Measurements from ENCODE around the gene DNAH12.

Gene DNAH12

DNA sequence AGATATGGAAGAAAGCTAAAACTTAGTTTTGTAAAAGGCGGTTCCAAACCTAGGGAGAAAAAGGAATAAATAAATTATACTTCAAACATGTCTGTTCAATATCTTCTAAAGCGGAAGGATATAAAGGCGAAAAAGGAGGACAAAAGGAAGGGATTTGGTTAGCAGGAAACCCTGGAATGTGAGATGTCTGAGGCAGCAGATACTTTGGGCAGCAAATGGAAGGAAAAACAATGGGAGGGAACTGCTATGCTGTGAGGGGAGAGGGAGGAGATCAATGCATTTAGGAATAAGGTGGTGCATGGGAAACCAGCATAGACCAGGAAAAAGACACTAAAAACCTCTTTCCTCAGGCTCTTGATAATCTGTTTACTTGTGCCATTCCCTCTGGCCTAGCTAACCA is 120.8 kb downstream of the DNAH12 start:
- Histone ChIP-seq H3K4me3 (ENCODE audit: low read length) (no peak overlapping the region), H2BK5ac (ENCODE audit: low read length) (no peak overlapping the region)

GRCh38 chr3:57421336-57421735 is 122.8 kb downstream of the DNAH12 start:
- Histone ChIP-seq H2BK120ac (ENCODE audit: low read depth, low read length) (no peak overlapping the region), H3K27me3 (ENCODE audit: insufficient read depth, low read length, poor library complexity) (no peaks in the 10 kb centered on the region), H3K23ac (ENCODE audit: low read length) (no peak overlapping the region), H3K9ac (ENCODE audit: low read length) (no peak overlapping the region), H2BK15ac (replicated peaks; ENCODE audit: low read depth) (no peak overlapping the region), H3K36me3 (ENCODE audit: control insufficient read depth, insufficient read depth, low read length) (no peaks in the 10 kb centered on the region), H3K4me2 (ENCODE audit: low read length) (no peak overlapping the region), H2BK5ac (ENCODE audit: low read length) (no peak overlapping the region), H3K56ac (ENCODE audit: low read length) (no peak overlapping the region), H3K79me2 (ENCODE audit: control insufficient read depth, insufficient read depth, low read length) (no peaks in the 10 kb centered on the region), H3K4me3 (ENCODE audit: low read length) (no peak overlapping the region), H4K8ac (ENCODE audit: low read depth, low read length) (no peak overlapping the region), H3K27ac (ENCODE audit: low read depth, low read length) (no peak overlapping the region), H3K79me1 (ENCODE audit: low read length) (no peaks in the 10 kb centered on the region), H3K4me1 (ENCODE audit: control insufficient read depth, low read depth, low read length) (no peaks in the 10 kb centered on the region), H2AK5ac (ENCODE audit: low read length) (no peak overlapping the region), H3K4ac (ENCODE audit: low read depth, low read length) (no peak overlapping the region), H3K18ac (ENCODE audit: low read length) (no peak overlapping the region), H4K5ac (ENCODE audit: low read length) (no peak overlapping the region)
- no peak for DNase-seq
- WGBS (ENCODE audit: extremely low coverage, insufficient coverage, low lambda C conversion rate), result no CpG with 5 or more reads among the region's 5 CpGs

More for the DNA sequence above, 120.8 kb downstream of the DNAH12 start:
- no peak overlapping the region for H3K4me2 ChIP-seq (ENCODE audit: low read length)
- H3K4me1 ChIP-seq (ENCODE audit: control insufficient read depth, low read depth, low read length), result no peaks in the 10 kb centered on the region
- H3K9ac ChIP-seq (ENCODE audit: low read length), result no peak overlapping the region
- no CpG with 5 or more reads among the region's 3 CpGs for WGBS (ENCODE audit: extremely low coverage, insufficient coverage, low lambda C conversion rate)
- H4K5ac ChIP-seq (ENCODE audit: low read length), result no peak overlapping the region
- DNase-seq, result peak; percentile 43
- no peak overlapping the region for H3K18ac ChIP-seq (ENCODE audit: low read length)
- no peaks in the 10 kb centered on the region for H3K79me2 ChIP-seq (ENCODE audit: control insufficient read depth, insufficient read depth, low read length)
- H3K79me1 ChIP-seq (ENCODE audit: low read length), result no peaks in the 10 kb centered on the region
- H3K56ac ChIP-seq (ENCODE audit: low read length), result no peak overlapping the region
- no peaks in the 10 kb centered on the region for H3K36me3 ChIP-seq (ENCODE audit: control insufficient read depth, insufficient read depth, low read length)
- H3K27ac ChIP-seq (ENCODE audit: low read depth, low read length), result no peak overlapping the region
- no peak overlapping the region for H3K23ac ChIP-seq (ENCODE audit: low read length)
- H3K27me3 ChIP-seq (ENCODE audit: insufficient read depth, low read length, poor library complexity), result no peaks in the 10 kb centered on the region
- no peak overlapping the region for H2AK5ac ChIP-seq (ENCODE audit: low read length)
- H4K8ac ChIP-seq (ENCODE audit: low read depth, low read length), result no peak overlapping the region
- H3K4ac ChIP-seq (ENCODE audit: low read depth, low read length), result no peak overlapping the region
- H2BK15ac ChIP-seq (replicated peaks; ENCODE audit: low read depth), result no peak overlapping the region
- no peak overlapping the region for H2BK120ac ChIP-seq (ENCODE audit: low read depth, low read length)

DNA sequence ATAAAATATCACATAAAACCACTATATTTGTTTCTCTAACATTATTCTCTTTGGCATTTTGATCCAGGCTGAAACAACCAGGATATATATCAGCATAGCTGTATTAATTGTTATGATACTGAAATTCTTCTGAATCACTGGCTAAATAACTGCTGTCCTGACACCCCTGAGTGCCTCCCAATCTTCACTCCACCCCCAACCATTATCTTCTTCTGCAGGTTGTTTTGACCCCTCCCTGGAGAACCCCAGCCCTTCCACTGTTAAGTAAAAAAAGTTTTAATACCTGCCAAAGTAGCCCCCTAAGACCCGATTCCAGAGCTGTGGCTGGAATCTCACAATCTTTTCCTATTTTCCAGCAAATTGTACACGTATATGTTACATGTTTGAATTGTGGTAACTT is 124.1 kb downstream of the DNAH12 start:
- WGBS (ENCODE audit: extremely low coverage, insufficient coverage, low lambda C conversion rate), result no CpG with 5 or more reads among the region's 2 CpGs
- Histone ChIP-seq H2BK15ac (replicated peaks; ENCODE audit: low read depth) (no peak overlapping the region), H4K5ac (ENCODE audit: low read length) (no peak overlapping the region), H3K27ac (ENCODE audit: low read depth, low read length) (no peak overlapping the region), H3K4me1 (ENCODE audit: control insufficient read depth, low read depth, low read length) (no peaks in the 10 kb centered on the region), H3K36me3 (ENCODE audit: control insufficient read depth, insufficient read depth, low read length) (no peaks in the 10 kb centered on the region), H3K79me1 (ENCODE audit: low read length) (no peaks in the 10 kb centered on the region), H3K4ac (ENCODE audit: low read depth, low read length) (no peak overlapping the region), H4K8ac (ENCODE audit: low read depth, low read length) (no peak overlapping the region), H3K4me3 (ENCODE audit: low read length) (no peak overlapping the region), H3K23ac (ENCODE audit: low read length) (no peak overlapping the region), H3K9ac (ENCODE audit: low read length) (no peak overlapping the region), H2BK5ac (ENCODE audit: low read length) (no peak overlapping the region), H3K56ac (ENCODE audit: low read length) (no peak overlapping the region), H3K27me3 (ENCODE audit: insufficient read depth, low read length, poor library complexity) (no peaks in the 10 kb centered on the region), H3K4me2 (ENCODE audit: low read length) (no peak overlapping the region), H3K79me2 (ENCODE audit: control insufficient read depth, insufficient read depth, low read length) (no peaks in the 10 kb centered on the region), H2AK5ac (ENCODE audit: low read length) (no peak overlapping the region), H3K18ac (ENCODE audit: low read length) (no peak overlapping the region), H2BK120ac (ENCODE audit: low read depth, low read length) (no peak overlapping the region)
- no peak for DNase-seq

GRCh38 chr3:57411715-57412114 is 132.4 kb downstream of the DNAH12 start:
- Histone ChIP-seq H3K56ac (ENCODE audit: low read length) (no peak overlapping the region), H3K27ac (ENCODE audit: low read depth, low read length) (no peak overlapping the region), H3K4ac (ENCODE audit: low read depth, low read length) (no peak overlapping the region), H3K9ac (ENCODE audit: low read length) (no peak overlapping the region), H4K5ac (ENCODE audit: low read length) (no peak overlapping the region), H2BK120ac (ENCODE audit: low read depth, low read length) (no peak overlapping the region), H3K4me3 (ENCODE audit: low read length) (no peak overlapping the region), H3K36me3 (ENCODE audit: control insufficient read depth, insufficient read depth, low read length) (no peaks in the 10 kb centered on the region), H3K79me1 (ENCODE audit: low read length) (no peaks in the 10 kb centered on the region), H3K79me2 (ENCODE audit: control insufficient read depth, insufficient read depth, low read length) (no peaks in the 10 kb centered on the region), H3K18ac (ENCODE audit: low read length) (no peak overlapping the region), H4K8ac (ENCODE audit: low read depth, low read length) (no peak overlapping the region), H3K27me3 (ENCODE audit: insufficient read depth, low read length, poor library complexity) (no peaks in the 10 kb centered on the region), H2BK15ac (replicated peaks; ENCODE audit: low read depth) (no peak overlapping the region), H2BK5ac (ENCODE audit: low read length) (no peak overlapping the region), H3K4me2 (ENCODE audit: low read length) (no peak overlapping the region), H3K23ac (ENCODE audit: low read length) (no peak overlapping the region), H3K4me1 (ENCODE audit: control insufficient read depth, low read depth, low read length) (no peaks in the 10 kb centered on the region), H2AK5ac (ENCODE audit: low read length) (no peak overlapping the region)
- no peak for DNase-seq
- WGBS (ENCODE audit: extremely low coverage, insufficient coverage, low lambda C conversion rate), result no CpG with 5 or more reads among the region's 1 CpG

DNA sequence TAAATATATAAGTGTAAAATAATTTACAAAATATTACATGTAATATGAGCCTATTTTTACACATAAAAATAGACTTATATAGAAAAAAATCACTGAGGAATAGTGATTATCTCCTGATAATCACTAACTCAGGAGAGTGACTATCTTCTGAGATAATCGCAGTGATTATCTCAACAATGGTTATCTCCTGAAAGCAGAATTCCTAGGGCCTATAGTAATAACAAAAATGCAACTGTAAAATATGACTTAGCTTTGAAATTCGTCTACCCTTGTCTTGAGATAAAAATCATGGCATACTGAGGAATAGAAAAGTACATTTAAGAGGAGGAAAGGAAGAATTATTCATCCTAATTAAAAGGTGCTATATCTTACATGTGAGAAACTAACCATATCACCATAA is 134.7 kb downstream of the DNAH12 start:
- no peak overlapping the region for H3K56ac ChIP-seq (ENCODE audit: low read length)
- no peak overlapping the region for H3K9ac ChIP-seq (ENCODE audit: low read length)
- H3K4ac ChIP-seq (ENCODE audit: low read depth, low read length), result no peak overlapping the region
- H4K5ac ChIP-seq (ENCODE audit: low read length), result no peak overlapping the region
- H3K36me3 ChIP-seq (ENCODE audit: control insufficient read depth, insufficient read depth, low read length), result no peaks in the 10 kb centered on the region
- DNase-seq, result peak; percentile 18
- no peak overlapping the region for H4K8ac ChIP-seq (ENCODE audit: low read depth, low read length)
- no peaks in the 10 kb centered on the region for H3K79me2 ChIP-seq (ENCODE audit: control insufficient read depth, insufficient read depth, low read length)
- no peak overlapping the region for H3K4me2 ChIP-seq (ENCODE audit: low read length)
- H3K23ac ChIP-seq (ENCODE audit: low read length), result no peak overlapping the region
- no peak overlapping the region for H3K18ac ChIP-seq (ENCODE audit: low read length)
- no CpG with 5 or more reads among the region's 2 CpGs for WGBS (ENCODE audit: extremely low coverage, insufficient coverage, low lambda C conversion rate)
- H2BK15ac ChIP-seq (replicated peaks; ENCODE audit: low read depth), result no peak overlapping the region
- no peak overlapping the region for H3K27ac ChIP-seq (ENCODE audit: low read depth, low read length)
- H3K4me1 ChIP-seq (ENCODE audit: control insufficient read depth, low read depth, low read length), result no peaks in the 10 kb centered on the region
- H3K79me1 ChIP-seq (ENCODE audit: low read length), result no peaks in the 10 kb centered on the region
- no peak overlapping the region for H2AK5ac ChIP-seq (ENCODE audit: low read length)
- H3K4me3 ChIP-seq (ENCODE audit: low read length), result no peak overlapping the region
- H3K27me3 ChIP-seq (ENCODE audit: insufficient read depth, low read length, poor library complexity), result no peaks in the 10 kb centered on the region
- no peak overlapping the region for H2BK120ac ChIP-seq (ENCODE audit: low read depth, low read length)
- no peak overlapping the region for H2BK5ac ChIP-seq (ENCODE audit: low read length)

GRCh38 chr3:57402675-57403074 is 141.5 kb downstream of the DNAH12 start:
- H3K27me3 ChIP-seq (ENCODE audit: insufficient read depth, low read length, poor library complexity), result no peaks in the 10 kb centered on the region
- no peak overlapping the region for H3K4me3 ChIP-seq (ENCODE audit: low read length)
- no peak overlapping the region for H3K4me2 ChIP-seq (ENCODE audit: low read length)
- no peak overlapping the region for H4K5ac ChIP-seq (ENCODE audit: low read length)
- H3K36me3 ChIP-seq (ENCODE audit: control insufficient read depth, insufficient read depth, low read length), result no peaks in the 10 kb centered on the region
- H3K79me1 ChIP-seq (ENCODE audit: low read length), result no peaks in the 10 kb centered on the region
- no peak overlapping the region for H2BK15ac ChIP-seq (replicated peaks; ENCODE audit: low read depth)
- no peak overlapping the region for H3K23ac ChIP-seq (ENCODE audit: low read length)
- H3K9ac ChIP-seq (ENCODE audit: low read length), result no peak overlapping the region
- no peak overlapping the region for H3K27ac ChIP-seq (ENCODE audit: low read depth, low read length)
- no peaks in the 10 kb centered on the region for H3K4me1 ChIP-seq (ENCODE audit: control insufficient read depth, low read depth, low read length)
- no CpG with 5 or more reads among the region's 5 CpGs for WGBS (ENCODE audit: extremely low coverage, insufficient coverage, low lambda C conversion rate)
- no peak overlapping the region for H3K4ac ChIP-seq (ENCODE audit: low read depth, low read length)
- H3K18ac ChIP-seq (ENCODE audit: low read length), result no peak overlapping the region
- H2AK5ac ChIP-seq (ENCODE audit: low read length), result no peak overlapping the region
- no peak overlapping the region for H3K56ac ChIP-seq (ENCODE audit: low read length)
- no peaks in the 10 kb centered on the region for H3K79me2 ChIP-seq (ENCODE audit: control insufficient read depth, insufficient read depth, low read length)
- no peak overlapping the region for H4K8ac ChIP-seq (ENCODE audit: low read depth, low read length)
- H2BK5ac ChIP-seq (ENCODE audit: low read length), result no peak overlapping the region
- DNase-seq, result no peak
- H2BK120ac ChIP-seq (ENCODE audit: low read depth, low read length), result no peak overlapping the region
